ENCODE measurements around the gene CCL2.

DNA sequence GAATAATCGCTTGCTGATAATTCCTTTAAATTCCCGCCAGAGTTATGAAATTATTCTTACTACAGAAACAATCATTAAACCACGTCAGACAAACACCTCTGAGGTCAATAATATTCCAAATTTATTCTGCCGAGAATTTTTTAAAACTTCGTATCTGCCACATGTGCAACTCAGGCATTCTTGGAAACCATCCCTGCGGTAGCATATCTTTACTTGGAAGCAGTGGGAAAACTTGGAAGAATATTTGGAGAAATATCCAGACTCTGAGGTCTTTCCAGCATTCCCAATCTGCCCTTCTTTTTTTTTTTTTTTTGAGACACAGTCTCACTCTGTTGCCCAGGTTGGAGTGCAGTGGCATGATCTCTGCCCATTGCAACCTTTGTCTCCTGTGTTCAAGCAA, 28.5 kb downstream of the CCL2 start:
- TF ChIP-seq, protein P1, sequence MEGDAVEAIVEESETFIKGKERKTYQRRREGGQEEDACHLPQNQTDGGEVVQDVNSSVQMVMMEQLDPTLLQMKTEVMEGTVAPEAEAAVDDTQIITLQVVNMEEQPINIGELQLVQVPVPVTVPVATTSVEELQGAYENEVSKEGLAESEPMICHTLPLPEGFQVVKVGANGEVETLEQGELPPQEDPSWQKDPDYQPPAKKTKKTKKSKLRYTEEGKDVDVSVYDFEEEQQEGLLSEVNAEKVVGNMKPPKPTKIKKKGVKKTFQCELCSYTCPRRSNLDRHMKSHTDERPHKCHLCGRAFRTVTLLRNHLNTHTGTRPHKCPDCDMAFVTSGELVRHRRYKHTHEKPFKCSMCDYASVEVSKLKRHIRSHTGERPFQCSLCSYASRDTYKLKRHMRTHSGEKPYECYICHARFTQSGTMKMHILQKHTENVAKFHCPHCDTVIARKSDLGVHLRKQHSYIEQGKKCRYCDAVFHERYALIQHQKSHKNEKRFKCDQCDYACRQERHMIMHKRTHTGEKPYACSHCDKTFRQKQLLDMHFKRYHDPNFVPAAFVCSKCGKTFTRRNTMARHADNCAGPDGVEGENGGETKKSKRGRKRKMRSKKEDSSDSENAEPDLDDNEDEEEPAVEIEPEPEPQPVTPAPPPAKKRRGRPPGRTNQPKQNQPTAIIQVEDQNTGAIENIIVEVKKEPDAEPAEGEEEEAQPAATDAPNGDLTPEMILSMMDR (IDR thresholded peaks at IDR 0.05) = no peak
- TF ChIP-seq POLR2A (IDR thresholded peaks at IDR 0.05) (no peak), POLR2AphosphoS5 (IDR thresholded peaks at IDR 0.05) (no peak)
